Stomach (tissue), 4 donors: ENCODE measurements around the gene LDB1.

Experiments
- POLR2AphosphoS5 ChIP-seq, 3 donors: sonication (generic); formaldehyde crosslinking; IDR thresholded peaks; one replicate each; pipeline ENCODE4 v1.6.1; 2016; ENCODE audit warnings: antibody characterized with exemption in 3 of 3
- TF ChIP-seq, protein P1 (sequence below), 7 experiments: fragments of 450-650 bp in 4 of 7; fragments of 200-600 bp in 3 of 7; sonication (generic) in 3 of 7; IDR thresholded peaks; one replicate each; pipeline ENCODE4 v1.5.1; 2016 to 2019; ENCODE audit warnings: antibody characterized with exemption in 7 of 7, control low read depth in 2 of 7, mild to moderate bottlenecking in 1 of 7

DNA sequence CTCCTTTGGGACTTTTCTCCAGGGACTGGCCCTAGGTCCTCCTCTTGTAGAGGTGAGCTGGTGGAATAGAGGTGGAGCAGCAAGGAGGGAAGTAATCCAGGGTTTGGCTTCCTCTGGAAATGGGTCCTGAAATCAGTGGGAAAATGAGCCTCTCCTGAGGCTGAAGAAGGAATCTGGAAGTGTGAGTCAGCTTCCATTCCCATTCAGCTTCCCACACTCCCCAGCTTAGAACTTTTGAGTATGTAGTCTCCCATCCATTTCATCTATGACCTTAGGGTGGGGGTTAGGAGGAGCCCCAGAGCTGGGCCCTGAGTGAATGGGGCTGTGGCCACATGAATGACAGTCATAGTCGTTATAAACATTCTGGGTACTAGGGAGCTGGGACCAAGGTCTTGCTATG is 17.7 kb downstream of the LDB1 start:
- no peak for TF ChIP-seq POLR2AphosphoS5 (IDR thresholded peaks at IDR 0.05)
- TF ChIP-seq, protein P1, sequence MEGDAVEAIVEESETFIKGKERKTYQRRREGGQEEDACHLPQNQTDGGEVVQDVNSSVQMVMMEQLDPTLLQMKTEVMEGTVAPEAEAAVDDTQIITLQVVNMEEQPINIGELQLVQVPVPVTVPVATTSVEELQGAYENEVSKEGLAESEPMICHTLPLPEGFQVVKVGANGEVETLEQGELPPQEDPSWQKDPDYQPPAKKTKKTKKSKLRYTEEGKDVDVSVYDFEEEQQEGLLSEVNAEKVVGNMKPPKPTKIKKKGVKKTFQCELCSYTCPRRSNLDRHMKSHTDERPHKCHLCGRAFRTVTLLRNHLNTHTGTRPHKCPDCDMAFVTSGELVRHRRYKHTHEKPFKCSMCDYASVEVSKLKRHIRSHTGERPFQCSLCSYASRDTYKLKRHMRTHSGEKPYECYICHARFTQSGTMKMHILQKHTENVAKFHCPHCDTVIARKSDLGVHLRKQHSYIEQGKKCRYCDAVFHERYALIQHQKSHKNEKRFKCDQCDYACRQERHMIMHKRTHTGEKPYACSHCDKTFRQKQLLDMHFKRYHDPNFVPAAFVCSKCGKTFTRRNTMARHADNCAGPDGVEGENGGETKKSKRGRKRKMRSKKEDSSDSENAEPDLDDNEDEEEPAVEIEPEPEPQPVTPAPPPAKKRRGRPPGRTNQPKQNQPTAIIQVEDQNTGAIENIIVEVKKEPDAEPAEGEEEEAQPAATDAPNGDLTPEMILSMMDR (IDR thresholded peaks at IDR 0.05), result no peak
